Sigmoid colon (tissue), 4 donors: ENCODE results near the gene KERA.

Source experiments
- CTCF ChIP-seq, 4 experiments: fragments of 450-650 bp in 3 of 4; fragments of 200-600 bp in 1 of 4; IDR thresholded peaks; one replicate each; pipeline ENCODE4 v1.5.1; 2016 to 2019; ENCODE audit warnings: antibody characterized with exemption in 4 of 4, mild to moderate bottlenecking in 3 of 4, moderate library complexity in 2 of 4
- EP300 ChIP-seq, 4 donors: sonication (generic); formaldehyde crosslinking; IDR thresholded peaks; one replicate each; pipeline ENCODE4 v1.6.1; 2017; ENCODE audit warnings: antibody characterized with exemption in 4 of 4
- POLR2A ChIP-seq, 2 donors: fragments of 450-650 bp; IDR thresholded peaks; one replicate each; pipeline ENCODE4 v1.6.1; 2016; ENCODE audit warnings: antibody characterized with exemption in 2 of 2, mild to moderate bottlenecking in 2 of 2, moderate library complexity in 2 of 2

DNA sequence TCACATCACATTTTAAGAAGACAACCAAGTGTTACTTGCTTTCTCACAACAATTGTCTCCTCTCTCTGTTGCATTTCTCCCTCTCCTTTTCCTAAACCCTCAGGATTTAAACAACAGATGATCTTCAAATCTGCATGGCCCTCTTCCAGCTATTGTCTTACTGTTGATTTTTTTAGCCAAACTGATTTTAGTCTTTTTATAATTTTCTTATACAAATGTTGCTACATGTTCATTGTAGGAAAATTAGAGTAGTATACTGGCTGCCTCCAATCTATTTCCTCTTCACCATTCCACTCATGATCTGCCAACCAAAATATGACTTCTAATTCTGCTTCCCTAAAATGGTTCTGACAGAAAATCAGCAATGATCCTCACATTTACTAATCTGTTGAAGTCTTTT lies 1.4 kb upstream of the KERA start:
- TF ChIP-seq CTCF (IDR thresholded peaks at IDR 0.05) (no peak), POLR2A (IDR thresholded peaks at IDR 0.05) (no peak), EP300 (IDR thresholded peaks at IDR 0.05) (no peak)
